K562 (cell line): ENCODE measurements around the gene SLC26A1. TPM values are rescaled to one million over a fixed set of nuclear protein-coding genes. Genes with fewer than 3 reads are reported as not detected.
A peak's percentile ranks its signal among the peaks of the same experiment; 100 is the strongest.

Experiments
- ADNP ChIP-seq: fragments of 200-800 bp; sonication (Bioruptor generic); IDR thresholded peaks from 2 replicates; pipeline ENCODE4 v1.6.1; 2016; ENCODE audit warnings: missing genetic modification characterization, missing compliant biosample characterization
- CBX5 ChIP-seq: IDR thresholded peaks from 2 replicates; pipeline ENCODE4 v1.6.1; 2014; ENCODE audit warnings: low read depth, borderline replicate concordance
- EZH2 ChIP-seq: IDR thresholded peaks from 2 replicates; pipeline ENCODE4 v1.6.1; 2012; ENCODE audit warnings: low read depth, mild to moderate bottlenecking, inconsistent platforms, low read length, borderline replicate concordance
- HDAC1 ChIP-seq, 2 experiments: fragments of 450-650 bp; IDR thresholded peaks; 2 replicates each; pipeline ENCODE4 v1.6.1; 2016 to 2017; ENCODE audit warnings: inconsistent platforms in 1 of 2, mild to moderate bottlenecking in 1 of 2, moderate library complexity in 1 of 2
- HDAC2 ChIP-seq: fragments of 450-650 bp; IDR thresholded peaks from 2 replicates; pipeline ENCODE4 v1.6.1; 2016; ENCODE audit warnings: mild to moderate bottlenecking
- ILK ChIP-seq: fragments of 450-650 bp; IDR thresholded peaks from 2 replicates; pipeline ENCODE4 v1.6.1; 2016; ENCODE audit warnings: missing genetic modification characterization, low read depth, mild to moderate bottlenecking, missing compliant biosample characterization, moderate library complexity, borderline replicate concordance
- KDM4B ChIP-seq, 2 experiments: fragments of 450-650 bp in 1 of 2; sonication (generic) in 1 of 2; IDR thresholded peaks; 2 replicates each; pipeline ENCODE4 v1.6.1; 2016 to 2017; ENCODE audit warnings: borderline replicate concordance in 2 of 2, antibody characterized with exemption in 1 of 2, low read depth in 1 of 2, mild to moderate bottlenecking in 1 of 2
- MAFF ChIP-seq: IDR thresholded peaks from 2 replicates; pipeline ENCODE4 v1.6.1; 2012; ENCODE audit warnings: low read length, improper control_type of control experiment
- NCOA6 ChIP-seq: fragments of 450-650 bp; IDR thresholded peaks from 2 replicates; pipeline ENCODE4 v1.6.1; 2017; ENCODE audit warnings: mild to moderate bottlenecking
- PHF20 ChIP-seq: fragments of 450-650 bp; IDR thresholded peaks from 2 replicates; pipeline ENCODE4 v1.6.1; 2018; ENCODE audit not compliant: partially characterized antibody
- RBM39 ChIP-seq: fragments of 200-400 bp; formaldehyde crosslinking; optimal IDR thresholded peaks from 2 replicates; pipeline ENCODE3; 2018; ENCODE audit warnings: low read depth, low read length
- TAF7 ChIP-seq: fragments of 450-650 bp; IDR thresholded peaks from 2 replicates; pipeline ENCODE4 v1.6.1; 2016; ENCODE audit warnings: missing genetic modification characterization, missing compliant biosample characterization
- THRAP3 ChIP-seq: fragments of 450-650 bp; IDR thresholded peaks from 2 replicates; pipeline ENCODE4 v1.6.1; 2016; ENCODE audit warnings: mild to moderate bottlenecking, inconsistent platforms, borderline replicate concordance
- ZEB2 ChIP-seq: fragments of 450-650 bp; IDR thresholded peaks from 2 replicates; pipeline ENCODE4 v1.6.1; 2016
- ZNF699 ChIP-seq: fragments of 250-450 bp; sonication (Bioruptor Pico); IDR thresholded peaks from 2 replicates; pipeline ENCODE4 v1.8.0; 2021; ENCODE audit warnings: mild to moderate bottlenecking, moderate library complexity; ENCODE audit not compliant: insufficient replicate concordance
- polyA plus RNA-seq, 8 experiments: library from polyadenylated mRNA; depleted of rRNA in 4 of 8; stranded (reverse) in 5 of 8; unstranded in 3 of 8; fragments of >200 nt; fragmentation: Nextera tagmentation in 2 of 8; fragmentation: Illumina TruSeq in 1 of 8; extraction: Ambion mirVana in 2 of 8; extraction: Trizol in 1 of 8; gene quantifications; 2 replicates each; pipeline versions ENCODE4 v1.2.1 to v1.2.3, GENCODE V29; 2011 to 2014; ENCODE audit warnings: inconsistent platforms in 1 of 8, missing spikeins in 1 of 8
- total RNA-seq, 7 experiments: library from RNA; depleted of rRNA in 6 of 7; stranded (reverse); fragments of >200 nt in 6 of 7; fragmentation: Illumina TruSeq in 2 of 7; extraction: Trizol in 2 of 7; gene quantifications; 2 replicates each; pipeline versions ENCODE4 v1.2.1 to v1.2.3, GENCODE V29; 2011 to 2021; ENCODE audit warnings: low replicate concordance in 1 of 7
- TF ChIP-seq, protein P1 (sequence below): fragments of 250-450 bp; sonication (Bioruptor Pico); IDR thresholded peaks from 2 replicates; pipeline ENCODE4 v1.5.0; 2020; ENCODE audit warnings: mild to moderate bottlenecking
- TF ChIP-seq, protein P2 (sequence below): fragments of 450-650 bp; IDR thresholded peaks from 2 replicates; pipeline ENCODE4 v1.6.1; 2016; ENCODE audit warnings: mild to moderate bottlenecking
- TF ChIP-seq, protein P3 (sequence below): fragments of 450-650 bp; formaldehyde crosslinking; IDR thresholded peaks from 2 replicates; pipeline ENCODE4 v1.4.0; 2022; ENCODE audit warnings: missing genetic modification characterization
- TF ChIP-seq, protein P4 (sequence below): fragments of 450-650 bp; IDR thresholded peaks from 2 replicates; pipeline ENCODE4 v1.6.1; 2018; ENCODE audit warnings: mild to moderate bottlenecking, low read depth; ENCODE audit not compliant: partially characterized antibody
- TF ChIP-seq, protein P5 (sequence below): fragments of 250-450 bp; sonication (Bioruptor Pico); IDR thresholded peaks from 2 replicates; pipeline ENCODE4 v1.8.0; 2021; ENCODE audit warnings: mild to moderate bottlenecking, moderate library complexity

The SLC26A1 gene
- total and polyA plus RNA-seq, 9 of the 15 experiments (the other 6 are each of a cell fraction or from before 2014, with no cell fraction given): 0.11 to 4.2 (median 0.95) TPM

DNA sequence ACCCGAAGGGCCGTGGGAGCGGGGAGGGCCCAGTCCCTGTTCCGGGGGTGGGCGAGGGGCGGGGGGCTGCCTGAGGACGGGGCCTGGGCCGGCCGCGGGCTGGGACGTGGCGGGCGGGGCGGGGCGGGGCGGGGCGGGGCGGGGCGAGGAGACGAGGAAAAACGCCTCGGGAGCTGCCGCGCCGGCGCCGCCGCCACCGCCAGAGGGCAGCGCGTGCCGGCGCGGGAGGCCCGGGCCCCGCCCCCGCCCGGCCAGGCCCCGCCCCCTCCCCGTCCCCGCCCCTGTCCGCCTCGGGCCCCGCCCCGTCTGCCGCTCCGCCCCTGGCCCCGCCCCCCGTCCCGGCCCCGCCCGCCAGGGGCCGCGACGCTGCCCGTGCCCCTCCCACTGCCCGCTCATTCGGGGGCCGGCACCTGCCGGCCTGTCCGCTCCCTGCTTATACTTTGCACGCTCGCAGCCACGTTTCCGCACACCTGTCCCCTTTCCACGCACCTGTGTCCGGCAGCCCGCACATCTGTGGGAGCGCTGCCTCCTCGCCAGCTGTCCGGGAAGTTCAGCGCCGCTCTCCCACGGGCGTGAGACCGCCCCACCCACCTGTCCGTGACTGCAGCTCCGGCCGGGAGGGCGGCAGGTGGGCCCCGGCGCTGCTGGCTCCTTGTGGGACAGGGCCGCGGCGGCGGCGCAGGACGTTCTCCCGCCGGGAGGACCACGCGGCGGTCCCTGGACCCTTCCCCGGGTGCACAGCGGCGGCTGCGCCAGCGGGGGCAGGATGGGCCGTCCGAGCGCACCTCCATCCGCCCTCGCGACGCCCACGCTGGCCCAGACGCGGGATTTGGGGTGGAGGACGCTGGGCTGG is 16.6 kb upstream of the SLC26A1 start (continued):
- TF ChIP-seq, protein P1, sequence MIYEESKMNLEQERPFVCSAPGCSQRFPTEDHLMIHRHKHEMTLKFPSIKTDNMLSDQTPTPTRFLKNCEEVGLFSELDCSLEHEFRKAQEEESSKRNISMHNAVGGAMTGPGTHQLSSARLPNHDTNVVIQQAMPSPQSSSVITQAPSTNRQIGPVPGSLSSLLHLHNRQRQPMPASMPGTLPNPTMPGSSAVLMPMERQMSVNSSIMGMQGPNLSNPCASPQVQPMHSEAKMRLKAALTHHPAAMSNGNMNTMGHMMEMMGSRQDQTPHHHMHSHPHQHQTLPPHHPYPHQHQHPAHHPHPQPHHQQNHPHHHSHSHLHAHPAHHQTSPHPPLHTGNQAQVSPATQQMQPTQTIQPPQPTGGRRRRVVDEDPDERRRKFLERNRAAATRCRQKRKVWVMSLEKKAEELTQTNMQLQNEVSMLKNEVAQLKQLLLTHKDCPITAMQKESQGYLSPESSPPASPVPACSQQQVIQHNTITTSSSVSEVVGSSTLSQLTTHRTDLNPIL (CRISPR knock-in tag): no peak
- TF ChIP-seq ILK (tag) (no peak), KDM4B (IDR thresholded peaks at IDR 0.05; ENCODE audit: borderline replicate concordance in 2 of 2, low read depth in 1 of 2) (no peak), PHF20 (no peak), EZH2 (no peak), ADNP (no peak), ZNF699 (CRISPR knock-in tag) (no peak), NCOA6 (peak; percentile 26; the same call in 1 of the 2 replicates), MAFF (no peak), CBX5 (no peak), TAF7 (tag) (no peak), THRAP3 (no peak), HDAC2 (no peak), HDAC1 (IDR thresholded peaks at IDR 0.05) (peak in 1 of 2 experiments; percentile 66; a peak in 1 of 4 replicates), ZEB2 (peak; percentile 71; the same call in 1 of the 2 replicates), RBM39 (no peak)
- TF ChIP-seq, protein P2, sequence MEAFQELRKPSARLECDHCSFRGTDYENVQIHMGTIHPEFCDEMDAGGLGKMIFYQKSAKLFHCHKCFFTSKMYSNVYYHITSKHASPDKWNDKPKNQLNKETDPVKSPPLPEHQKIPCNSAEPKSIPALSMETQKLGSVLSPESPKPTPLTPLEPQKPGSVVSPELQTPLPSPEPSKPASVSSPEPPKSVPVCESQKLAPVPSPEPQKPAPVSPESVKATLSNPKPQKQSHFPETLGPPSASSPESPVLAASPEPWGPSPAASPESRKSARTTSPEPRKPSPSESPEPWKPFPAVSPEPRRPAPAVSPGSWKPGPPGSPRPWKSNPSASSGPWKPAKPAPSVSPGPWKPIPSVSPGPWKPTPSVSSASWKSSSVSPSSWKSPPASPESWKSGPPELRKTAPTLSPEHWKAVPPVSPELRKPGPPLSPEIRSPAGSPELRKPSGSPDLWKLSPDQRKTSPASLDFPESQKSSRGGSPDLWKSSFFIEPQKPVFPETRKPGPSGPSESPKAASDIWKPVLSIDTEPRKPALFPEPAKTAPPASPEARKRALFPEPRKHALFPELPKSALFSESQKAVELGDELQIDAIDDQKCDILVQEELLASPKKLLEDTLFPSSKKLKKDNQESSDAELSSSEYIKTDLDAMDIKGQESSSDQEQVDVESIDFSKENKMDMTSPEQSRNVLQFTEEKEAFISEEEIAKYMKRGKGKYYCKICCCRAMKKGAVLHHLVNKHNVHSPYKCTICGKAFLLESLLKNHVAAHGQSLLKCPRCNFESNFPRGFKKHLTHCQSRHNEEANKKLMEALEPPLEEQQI: no peak
- TF ChIP-seq, protein P3, sequence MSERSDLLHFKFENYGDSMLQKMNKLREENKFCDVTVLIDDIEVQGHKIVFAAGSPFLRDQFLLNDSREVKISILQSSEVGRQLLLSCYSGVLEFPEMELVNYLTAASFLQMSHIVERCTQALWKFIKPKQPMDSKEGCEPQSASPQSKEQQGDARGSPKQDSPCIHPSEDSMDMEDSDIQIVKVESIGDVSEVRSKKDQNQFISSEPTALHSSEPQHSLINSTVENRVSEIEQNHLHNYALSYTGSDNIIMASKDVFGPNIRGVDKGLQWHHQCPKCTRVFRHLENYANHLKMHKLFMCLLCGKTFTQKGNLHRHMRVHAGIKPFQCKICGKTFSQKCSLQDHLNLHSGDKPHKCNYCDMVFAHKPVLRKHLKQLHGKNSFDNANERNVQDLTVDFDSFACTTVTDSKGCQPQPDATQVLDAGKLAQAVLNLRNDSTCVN (CRISPR knock-in tag): no peak
- TF ChIP-seq, protein P4, sequence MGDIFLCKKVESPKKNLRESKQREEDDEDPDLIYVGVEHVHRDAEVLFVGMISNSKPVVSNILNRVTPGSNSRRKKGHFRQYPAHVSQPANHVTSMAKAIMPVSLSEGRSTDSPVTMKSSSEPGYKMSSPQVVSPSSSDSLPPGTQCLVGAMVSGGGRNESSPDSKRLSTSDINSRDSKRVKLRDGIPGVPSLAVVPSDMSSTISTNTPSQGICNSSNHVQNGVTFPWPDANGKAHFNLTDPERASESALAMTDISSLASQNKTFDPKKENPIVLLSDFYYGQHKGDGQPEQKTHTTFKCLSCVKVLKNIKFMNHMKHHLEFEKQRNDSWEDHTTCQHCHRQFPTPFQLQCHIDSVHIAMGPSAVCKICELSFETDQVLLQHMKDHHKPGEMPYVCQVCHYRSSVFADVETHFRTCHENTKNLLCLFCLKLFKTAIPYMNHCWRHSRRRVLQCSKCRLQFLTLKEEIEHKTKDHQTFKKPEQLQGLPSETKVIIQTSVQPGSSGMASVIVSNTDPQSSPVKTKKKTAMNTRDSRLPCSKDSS: no peak
- TF ChIP-seq, protein P5, sequence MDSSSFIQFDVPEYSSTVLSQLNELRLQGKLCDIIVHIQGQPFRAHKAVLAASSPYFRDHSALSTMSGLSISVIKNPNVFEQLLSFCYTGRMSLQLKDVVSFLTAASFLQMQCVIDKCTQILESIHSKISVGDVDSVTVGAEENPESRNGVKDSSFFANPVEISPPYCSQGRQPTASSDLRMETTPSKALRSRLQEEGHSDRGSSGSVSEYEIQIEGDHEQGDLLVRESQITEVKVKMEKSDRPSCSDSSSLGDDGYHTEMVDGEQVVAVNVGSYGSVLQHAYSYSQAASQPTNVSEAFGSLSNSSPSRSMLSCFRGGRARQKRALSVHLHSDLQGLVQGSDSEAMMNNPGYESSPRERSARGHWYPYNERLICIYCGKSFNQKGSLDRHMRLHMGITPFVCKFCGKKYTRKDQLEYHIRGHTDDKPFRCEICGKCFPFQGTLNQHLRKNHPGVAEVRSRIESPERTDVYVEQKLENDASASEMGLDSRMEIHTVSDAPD: no peak
